Measurements from ENCODE around the gene RPF1.
"Not testable (repeated sequence)": the region's sequence is repeated elsewhere in the genome, so short reads cannot be mapped to it uniquely, and the experiment has no call there.

DNA sequence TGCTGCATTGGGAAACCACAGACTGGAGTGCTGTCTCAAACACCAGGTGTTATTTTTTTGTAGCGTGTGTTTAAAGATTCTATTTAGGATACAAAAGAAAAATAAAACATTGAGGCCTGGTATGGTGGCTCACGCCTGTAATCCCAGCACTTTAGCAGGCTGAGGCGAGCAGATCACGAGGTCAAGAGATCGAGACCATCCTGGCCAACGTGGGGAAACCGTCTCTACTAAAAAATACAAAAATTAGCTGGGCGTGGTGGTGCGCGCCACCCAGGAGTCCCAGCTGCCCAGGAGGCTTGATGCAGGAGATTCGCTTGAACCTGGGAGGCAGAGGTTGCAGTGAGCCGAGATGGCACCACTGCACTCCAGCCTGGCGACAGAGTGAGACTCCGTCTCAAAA is 28.8 kb downstream of the RPF1 start:
- TF ChIP-seq, protein P1, sequence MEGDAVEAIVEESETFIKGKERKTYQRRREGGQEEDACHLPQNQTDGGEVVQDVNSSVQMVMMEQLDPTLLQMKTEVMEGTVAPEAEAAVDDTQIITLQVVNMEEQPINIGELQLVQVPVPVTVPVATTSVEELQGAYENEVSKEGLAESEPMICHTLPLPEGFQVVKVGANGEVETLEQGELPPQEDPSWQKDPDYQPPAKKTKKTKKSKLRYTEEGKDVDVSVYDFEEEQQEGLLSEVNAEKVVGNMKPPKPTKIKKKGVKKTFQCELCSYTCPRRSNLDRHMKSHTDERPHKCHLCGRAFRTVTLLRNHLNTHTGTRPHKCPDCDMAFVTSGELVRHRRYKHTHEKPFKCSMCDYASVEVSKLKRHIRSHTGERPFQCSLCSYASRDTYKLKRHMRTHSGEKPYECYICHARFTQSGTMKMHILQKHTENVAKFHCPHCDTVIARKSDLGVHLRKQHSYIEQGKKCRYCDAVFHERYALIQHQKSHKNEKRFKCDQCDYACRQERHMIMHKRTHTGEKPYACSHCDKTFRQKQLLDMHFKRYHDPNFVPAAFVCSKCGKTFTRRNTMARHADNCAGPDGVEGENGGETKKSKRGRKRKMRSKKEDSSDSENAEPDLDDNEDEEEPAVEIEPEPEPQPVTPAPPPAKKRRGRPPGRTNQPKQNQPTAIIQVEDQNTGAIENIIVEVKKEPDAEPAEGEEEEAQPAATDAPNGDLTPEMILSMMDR (IDR thresholded peaks at IDR 0.05) = not testable (repeated sequence)
- TF ChIP-seq, protein P2, sequence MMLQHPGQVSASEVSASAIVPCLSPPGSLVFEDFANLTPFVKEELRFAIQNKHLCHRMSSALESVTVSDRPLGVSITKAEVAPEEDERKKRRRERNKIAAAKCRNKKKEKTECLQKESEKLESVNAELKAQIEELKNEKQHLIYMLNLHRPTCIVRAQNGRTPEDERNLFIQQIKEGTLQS (CRISPR knock-in tag; conservative IDR thresholded peaks at IDR 0.05) = not testable (repeated sequence)
- TF ChIP-seq, protein P3, sequence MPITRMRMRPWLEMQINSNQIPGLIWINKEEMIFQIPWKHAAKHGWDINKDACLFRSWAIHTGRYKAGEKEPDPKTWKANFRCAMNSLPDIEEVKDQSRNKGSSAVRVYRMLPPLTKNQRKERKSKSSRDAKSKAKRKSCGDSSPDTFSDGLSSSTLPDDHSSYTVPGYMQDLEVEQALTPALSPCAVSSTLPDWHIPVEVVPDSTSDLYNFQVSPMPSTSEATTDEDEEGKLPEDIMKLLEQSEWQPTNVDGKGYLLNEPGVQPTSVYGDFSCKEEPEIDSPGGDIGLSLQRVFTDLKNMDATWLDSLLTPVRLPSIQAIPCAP (CRISPR knock-in tag; IDR thresholded peaks at IDR 0.05) = not testable (repeated sequence)
- not testable (repeated sequence) for TF ChIP-seq ZNF232 (CRISPR knock-in tag; IDR thresholded peaks at IDR 0.05); ESRRA (CRISPR knock-in tag; IDR thresholded peaks at IDR 0.05; ENCODE audit: borderline replicate concordance); ATF1 (CRISPR knock-in tag; IDR thresholded peaks at IDR 0.05); NR1H2 (CRISPR knock-in tag; IDR thresholded peaks at IDR 0.05); NR3C1 (CRISPR knock-in tag; conservative IDR thresholded peaks at IDR 0.05; ENCODE audit: low read depth); JUN (CRISPR knock-in tag; IDR thresholded peaks at IDR 0.05); CREB1 (CRISPR knock-in tag; IDR thresholded peaks at IDR 0.05)
- TF ChIP-seq, protein P4, sequence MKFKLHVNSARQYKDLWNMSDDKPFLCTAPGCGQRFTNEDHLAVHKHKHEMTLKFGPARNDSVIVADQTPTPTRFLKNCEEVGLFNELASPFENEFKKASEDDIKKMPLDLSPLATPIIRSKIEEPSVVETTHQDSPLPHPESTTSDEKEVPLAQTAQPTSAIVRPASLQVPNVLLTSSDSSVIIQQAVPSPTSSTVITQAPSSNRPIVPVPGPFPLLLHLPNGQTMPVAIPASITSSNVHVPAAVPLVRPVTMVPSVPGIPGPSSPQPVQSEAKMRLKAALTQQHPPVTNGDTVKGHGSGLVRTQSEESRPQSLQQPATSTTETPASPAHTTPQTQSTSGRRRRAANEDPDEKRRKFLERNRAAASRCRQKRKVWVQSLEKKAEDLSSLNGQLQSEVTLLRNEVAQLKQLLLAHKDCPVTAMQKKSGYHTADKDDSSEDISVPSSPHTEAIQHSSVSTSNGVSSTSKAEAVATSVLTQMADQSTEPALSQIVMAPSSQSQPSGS (CRISPR knock-in tag; IDR thresholded peaks at IDR 0.05; ENCODE audit: borderline replicate concordance, low read depth) = not testable (repeated sequence)
- TF ChIP-seq, protein P5, sequence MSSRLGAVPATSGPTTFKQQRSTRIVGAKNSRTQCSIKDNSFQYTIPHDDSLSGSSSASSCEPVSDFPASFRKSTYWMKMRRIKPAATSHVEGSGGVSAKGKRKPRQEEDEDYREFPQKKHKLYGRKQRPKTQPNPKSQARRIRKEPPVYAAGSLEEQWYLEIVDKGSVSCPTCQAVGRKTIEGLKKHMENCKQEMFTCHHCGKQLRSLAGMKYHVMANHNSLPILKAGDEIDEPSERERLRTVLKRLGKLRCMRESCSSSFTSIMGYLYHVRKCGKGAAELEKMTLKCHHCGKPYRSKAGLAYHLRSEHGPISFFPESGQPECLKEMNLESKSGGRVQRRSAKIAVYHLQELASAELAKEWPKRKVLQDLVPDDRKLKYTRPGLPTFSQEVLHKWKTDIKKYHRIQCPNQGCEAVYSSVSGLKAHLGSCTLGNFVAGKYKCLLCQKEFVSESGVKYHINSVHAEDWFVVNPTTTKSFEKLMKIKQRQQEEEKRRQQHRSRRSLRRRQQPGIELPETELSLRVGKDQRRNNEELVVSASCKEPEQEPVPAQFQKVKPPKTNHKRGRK (CRISPR knock-in tag; IDR thresholded peaks at IDR 0.05; ENCODE audit: borderline replicate concordance) = not testable (repeated sequence)
- TF ChIP-seq, protein P6, sequence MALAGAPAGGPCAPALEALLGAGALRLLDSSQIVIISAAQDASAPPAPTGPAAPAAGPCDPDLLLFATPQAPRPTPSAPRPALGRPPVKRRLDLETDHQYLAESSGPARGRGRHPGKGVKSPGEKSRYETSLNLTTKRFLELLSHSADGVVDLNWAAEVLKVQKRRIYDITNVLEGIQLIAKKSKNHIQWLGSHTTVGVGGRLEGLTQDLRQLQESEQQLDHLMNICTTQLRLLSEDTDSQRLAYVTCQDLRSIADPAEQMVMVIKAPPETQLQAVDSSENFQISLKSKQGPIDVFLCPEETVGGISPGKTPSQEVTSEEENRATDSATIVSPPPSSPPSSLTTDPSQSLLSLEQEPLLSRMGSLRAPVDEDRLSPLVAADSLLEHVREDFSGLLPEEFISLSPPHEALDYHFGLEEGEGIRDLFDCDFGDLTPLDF (CRISPR knock-in tag; IDR thresholded peaks at IDR 0.05) = not testable (repeated sequence)
- TF ChIP-seq, protein P7, sequence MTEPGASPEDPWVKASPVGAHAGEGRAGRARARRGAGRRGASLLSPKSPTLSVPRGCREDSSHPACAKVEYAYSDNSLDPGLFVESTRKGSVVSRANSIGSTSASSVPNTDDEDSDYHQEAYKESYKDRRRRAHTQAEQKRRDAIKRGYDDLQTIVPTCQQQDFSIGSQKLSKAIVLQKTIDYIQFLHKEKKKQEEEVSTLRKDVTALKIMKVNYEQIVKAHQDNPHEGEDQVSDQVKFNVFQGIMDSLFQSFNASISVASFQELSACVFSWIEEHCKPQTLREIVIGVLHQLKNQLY (CRISPR knock-in tag; IDR thresholded peaks at IDR 0.05) = not testable (repeated sequence)

Measured in WTC11 (cell line).